Measurements from ENCODE around the gene ADCK1. TPM values are rescaled to one million over a fixed set of nuclear protein-coding genes. Genes with fewer than 3 reads are reported as not detected.
"Not testable (repeated sequence)": the region's sequence is repeated elsewhere in the genome, so short reads cannot be mapped to it uniquely, and the experiment has no call there.

The ADCK1 gene
- total and polyA plus RNA-seq, 2 donors (not counting 3 experiments of a cell fraction or from before 2014, with no cell fraction given): 4.2 to 6.9 TPM

DNA sequence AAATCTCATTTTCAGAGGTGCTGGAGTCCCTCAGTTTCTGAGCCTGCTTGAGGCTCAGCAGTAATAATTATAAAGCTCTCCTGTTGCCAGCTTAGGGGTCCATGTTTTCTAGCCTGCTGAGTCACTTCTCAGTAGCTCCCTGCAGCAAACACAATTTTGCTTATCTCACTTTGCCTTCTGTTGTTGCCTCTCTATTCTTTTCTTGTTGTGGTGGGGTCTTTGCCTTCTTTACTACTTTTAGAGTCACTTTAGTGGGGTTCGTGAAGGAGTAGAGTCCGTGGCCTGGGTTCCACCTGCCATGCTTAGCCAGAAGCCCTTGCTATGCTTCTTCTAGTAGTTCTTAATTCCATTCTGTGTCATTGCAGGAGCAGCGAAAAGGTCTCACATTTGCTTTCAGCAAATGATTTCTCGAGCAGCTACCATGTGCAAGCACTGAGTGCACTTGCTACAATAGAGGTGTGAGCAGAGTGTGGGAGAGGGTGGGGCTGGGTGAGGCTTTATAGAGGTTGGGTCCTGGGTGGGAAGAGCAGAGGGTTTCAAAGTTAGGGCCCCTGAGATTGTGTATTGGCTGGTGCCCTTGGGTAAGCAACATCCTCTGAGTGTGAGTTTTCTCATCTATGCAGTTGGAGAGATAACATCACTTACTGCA lies 114.3 kb downstream of the ADCK1 start:
- Histone ChIP-seq H3K79me2 (ENCODE audit: control insufficient read depth, insufficient read depth, low read length) (no peaks in the 10 kb centered on the region), H3K9me3 (replicated peaks; ENCODE audit: control insufficient read depth, insufficient read depth, low read length) (no peaks in the 10 kb centered on the region), H2AFZ (ENCODE audit: low read depth, low read length) (no peak overlapping the region), H3K27me3 (ENCODE audit: control insufficient read depth in 2 of 2, insufficient read depth in 2 of 2, low read length in 2 of 2) (no peaks in the 10 kb centered on the region), H3K4me1 (ENCODE audit: control insufficient read depth, extremely low read depth, insufficient read depth, low read length) (no peaks in the 10 kb centered on the region), H3K9ac (replicated peaks; ENCODE audit: extremely low read depth, insufficient read depth, low read length) (no peak overlapping the region), H3K36me3 (ENCODE audit: control insufficient read depth in 2 of 2, extremely low read depth in 1 of 2, insufficient read depth in 2 of 2, low read length in 2 of 2) (no peaks in the 10 kb centered on the region), H3K9me1 (replicated peaks; ENCODE audit: control insufficient read depth, extremely low read depth, insufficient read depth, low read length) (no peaks in the 10 kb centered on the region), H3K4me2 (ENCODE audit: insufficient read depth, low read length) (no peak overlapping the region), H4K20me1 (replicated peaks; ENCODE audit: control insufficient read depth, extremely low read depth, insufficient read depth, low read length) (no peaks in the 10 kb centered on the region), H3K4me3 (replicated peaks in 1 of 3; ENCODE audit: insufficient read depth in 1 of 3, low read depth in 1 of 3, low read length in 3 of 3) (no peak overlapping the region), H3K27ac (ENCODE audit: insufficient read depth, low read depth, low read length) (no peak overlapping the region)
- TF ChIP-seq MYC (IDR thresholded peaks at IDR 0.05; ENCODE audit: low read depth, low read length): no peak
- TF ChIP-seq POLR2A (IDR thresholded peaks at IDR 0.05; ENCODE audit: low read depth, low read length): no peak
- no peak for TF ChIP-seq JUN (IDR thresholded peaks at IDR 0.05; ENCODE audit: borderline replicate concordance, insufficient read depth, insufficient read length, low read depth)
- TF ChIP-seq, protein P1, sequence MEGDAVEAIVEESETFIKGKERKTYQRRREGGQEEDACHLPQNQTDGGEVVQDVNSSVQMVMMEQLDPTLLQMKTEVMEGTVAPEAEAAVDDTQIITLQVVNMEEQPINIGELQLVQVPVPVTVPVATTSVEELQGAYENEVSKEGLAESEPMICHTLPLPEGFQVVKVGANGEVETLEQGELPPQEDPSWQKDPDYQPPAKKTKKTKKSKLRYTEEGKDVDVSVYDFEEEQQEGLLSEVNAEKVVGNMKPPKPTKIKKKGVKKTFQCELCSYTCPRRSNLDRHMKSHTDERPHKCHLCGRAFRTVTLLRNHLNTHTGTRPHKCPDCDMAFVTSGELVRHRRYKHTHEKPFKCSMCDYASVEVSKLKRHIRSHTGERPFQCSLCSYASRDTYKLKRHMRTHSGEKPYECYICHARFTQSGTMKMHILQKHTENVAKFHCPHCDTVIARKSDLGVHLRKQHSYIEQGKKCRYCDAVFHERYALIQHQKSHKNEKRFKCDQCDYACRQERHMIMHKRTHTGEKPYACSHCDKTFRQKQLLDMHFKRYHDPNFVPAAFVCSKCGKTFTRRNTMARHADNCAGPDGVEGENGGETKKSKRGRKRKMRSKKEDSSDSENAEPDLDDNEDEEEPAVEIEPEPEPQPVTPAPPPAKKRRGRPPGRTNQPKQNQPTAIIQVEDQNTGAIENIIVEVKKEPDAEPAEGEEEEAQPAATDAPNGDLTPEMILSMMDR (IDR thresholded peaks at IDR 0.05; ENCODE audit: extremely low read depth in 1 of 2, insufficient read depth in 1 of 2, low read depth in 1 of 2, low read length in 2 of 2): no peak
- no peak for TF ChIP-seq EZH2 (IDR thresholded peaks at IDR 0.05; ENCODE audit: borderline replicate concordance, low read depth, low read length, severe bottlenecking)
- TF ChIP-seq POLR2AphosphoS5 (IDR thresholded peaks at IDR 0.05; ENCODE audit: insufficient read depth, low read depth, low read length): no peak
- ChIA-PET POLR2A (no interaction called here), CTCF (no interaction called here)
- no TSS peak for BruUV-seq (replicated peaks)
- intact Hi-C loops (cut with micrococcal nuclease) (no loop called here), dilution Hi-C loops (cut with MboI; ENCODE audit: extremely low pct_ligation_motif_present, low sequenced_read_pairs) (no loop called here)
- no peak for DNase-seq (ENCODE audit: low read depth, low spot score)
- no peak for FAIRE-seq

DNA sequence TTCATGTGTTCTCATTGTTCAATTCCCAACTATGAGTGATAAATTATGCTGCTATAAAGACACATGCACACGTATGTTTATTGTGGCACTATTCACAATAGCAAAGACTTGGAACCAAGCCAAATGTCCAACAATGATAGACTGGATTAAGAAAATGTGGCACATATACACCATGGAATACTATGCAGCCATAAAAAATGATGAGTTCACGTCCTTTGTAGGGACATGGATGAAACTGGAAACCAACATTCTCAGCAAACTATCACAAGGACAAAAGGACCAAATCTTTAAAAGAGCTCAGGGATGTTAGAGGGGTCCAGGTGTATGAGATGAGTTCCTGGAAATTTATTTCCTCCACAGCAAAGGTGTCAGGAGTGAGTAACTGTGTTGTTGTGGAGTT lies 115.5 kb downstream of the ADCK1 start:
- H3K9me3 ChIP-seq (replicated peaks; ENCODE audit: control insufficient read depth, insufficient read depth, low read length); H3K4me1 ChIP-seq (ENCODE audit: control insufficient read depth, extremely low read depth, insufficient read depth, low read length); H3K9ac ChIP-seq (replicated peaks; ENCODE audit: extremely low read depth, insufficient read depth, low read length); H3K4me3 ChIP-seq (replicated peaks in 1 of 3; ENCODE audit: insufficient read depth in 1 of 3, low read depth in 1 of 3, low read length in 3 of 3); H3K9me1 ChIP-seq (replicated peaks; ENCODE audit: control insufficient read depth, extremely low read depth, insufficient read depth, low read length); H2AFZ ChIP-seq (ENCODE audit: low read depth, low read length); BruUV-seq (replicated peaks); CTCF ChIA-PET; intact Hi-C loops (cut with micrococcal nuclease); H3K27me3 ChIP-seq (ENCODE audit: control insufficient read depth in 2 of 2, insufficient read depth in 2 of 2, low read length in 2 of 2); H3K79me2 ChIP-seq (ENCODE audit: control insufficient read depth, insufficient read depth, low read length); H4K20me1 ChIP-seq (replicated peaks; ENCODE audit: control insufficient read depth, extremely low read depth, insufficient read depth, low read length); H3K27ac ChIP-seq (ENCODE audit: insufficient read depth, low read depth, low read length); H3K4me2 ChIP-seq (ENCODE audit: insufficient read depth, low read length); POLR2A ChIA-PET; FAIRE-seq; H3K36me3 ChIP-seq (ENCODE audit: control insufficient read depth in 2 of 2, extremely low read depth in 1 of 2, insufficient read depth in 2 of 2, low read length in 2 of 2); DNase-seq (ENCODE audit: low read depth, low spot score); dilution Hi-C loops (cut with MboI; ENCODE audit: extremely low pct_ligation_motif_present, low sequenced_read_pairs): not testable (repeated sequence)
